HEK293 (cell line): ENCODE results near the gene BATF2.

Experiments used
- EGR2 ChIP-seq: fragments of 450-650 bp; formaldehyde crosslinking; IDR thresholded peaks from 2 replicates; pipeline ENCODE4 v1.5.1; 2016; ENCODE audit warnings: low read depth, missing biosample characterization, missing genetic modification characterization
- GLI2 ChIP-seq: fragments of 450-650 bp; formaldehyde crosslinking; IDR thresholded peaks from 2 replicates; pipeline ENCODE4; 2017; ENCODE audit warnings: missing biosample characterization, missing genetic modification characterization, low read depth, borderline replicate concordance
- KLF9 ChIP-seq: fragments of 450-650 bp; formaldehyde crosslinking; IDR thresholded peaks from 2 replicates; pipeline ENCODE4 v1.5.1; 2016; ENCODE audit warnings: missing biosample characterization, missing genetic modification characterization, low read depth
- MYNN ChIP-seq: fragments of 450-650 bp; formaldehyde crosslinking; IDR thresholded peaks from 2 replicates; pipeline ENCODE4 v1.5.1; 2016; ENCODE audit warnings: missing biosample characterization, missing genetic modification characterization, borderline replicate concordance
- SP2 ChIP-seq: fragments of 450-650 bp; formaldehyde crosslinking; IDR thresholded peaks from 2 replicates; pipeline ENCODE4 v1.5.1; 2016; ENCODE audit warnings: missing biosample characterization, missing genetic modification characterization
- SP3 ChIP-seq: fragments of 450-650 bp; formaldehyde crosslinking; IDR thresholded peaks from 2 replicates; pipeline ENCODE4 v1.5.1; 2016; ENCODE audit warnings: missing biosample characterization, missing genetic modification characterization
- YY2 ChIP-seq: fragments of 450-650 bp; formaldehyde crosslinking; IDR thresholded peaks from 2 replicates; pipeline ENCODE4 v1.5.1; 2016; ENCODE audit warnings: missing biosample characterization, missing genetic modification characterization
- ZIC2 ChIP-seq: fragments of 450-650 bp; formaldehyde crosslinking; IDR thresholded peaks from 2 replicates; pipeline ENCODE4 v1.5.1; 2016; ENCODE audit warnings: missing biosample characterization, missing genetic modification characterization
- ZNF114 ChIP-seq: fragments of 450-650 bp; formaldehyde crosslinking; IDR thresholded peaks from 2 replicates; pipeline ENCODE4 v1.5.0; 2017; ENCODE audit warnings: missing biosample characterization, missing genetic modification characterization
- ZNF133 ChIP-seq: fragments of 450-650 bp; formaldehyde crosslinking; IDR thresholded peaks from 2 replicates; pipeline ENCODE4 v1.5.1; 2016; ENCODE audit warnings: missing biosample characterization, missing genetic modification characterization
- ZNF221 ChIP-seq: fragments of 450-650 bp; formaldehyde crosslinking; IDR thresholded peaks from 2 replicates; pipeline ENCODE4 v1.5.1; 2017; ENCODE audit warnings: missing biosample characterization, missing genetic modification characterization, borderline replicate concordance
- ZNF248 ChIP-seq: fragments of 450-650 bp; formaldehyde crosslinking; IDR thresholded peaks from 2 replicates; pipeline ENCODE4 v1.5.1; 2017; ENCODE audit warnings: missing biosample characterization, missing genetic modification characterization
- ZNF324 ChIP-seq: fragments of 450-650 bp; formaldehyde crosslinking; IDR thresholded peaks from 2 replicates; pipeline ENCODE4 v1.5.1; 2016; ENCODE audit warnings: missing biosample characterization, missing genetic modification characterization
- ZNF404 ChIP-seq: fragments of 450-650 bp; formaldehyde crosslinking; IDR thresholded peaks from 2 replicates; pipeline ENCODE4 v1.5.1; 2017; ENCODE audit warnings: missing biosample characterization, missing genetic modification characterization
- ZNF501 ChIP-seq: fragments of 450-650 bp; formaldehyde crosslinking; IDR thresholded peaks from 2 replicates; pipeline ENCODE4 v1.5.1; 2016; ENCODE audit warnings: missing biosample characterization, missing genetic modification characterization
- ZNF514 ChIP-seq: fragments of 450-650 bp; formaldehyde crosslinking; IDR thresholded peaks from 2 replicates; pipeline ENCODE4 v1.5.1; 2016; ENCODE audit warnings: missing biosample characterization, missing genetic modification characterization
- ZNF561 ChIP-seq: fragments of 450-650 bp; IDR thresholded peaks from 2 replicates; pipeline ENCODE4 v1.5.1; 2018; ENCODE audit warnings: missing biosample characterization, missing genetic modification characterization, borderline replicate concordance
- ZNF629 ChIP-seq: fragments of 450-650 bp; formaldehyde crosslinking; IDR thresholded peaks from 2 replicates; pipeline ENCODE4 v1.5.1; 2017; ENCODE audit warnings: missing biosample characterization, missing genetic modification characterization
- ZNF777 ChIP-seq: fragments of 450-650 bp; formaldehyde crosslinking; IDR thresholded peaks from 2 replicates; pipeline ENCODE4 v1.5.1; 2017; ENCODE audit warnings: missing biosample characterization, missing genetic modification characterization, borderline replicate concordance
- ZNF791 ChIP-seq: fragments of 450-650 bp; formaldehyde crosslinking; IDR thresholded peaks from 2 replicates; pipeline ENCODE4 v1.5.1; 2016; ENCODE audit warnings: missing biosample characterization, missing genetic modification characterization
- ZXDB ChIP-seq: fragments of 450-650 bp; formaldehyde crosslinking; IDR thresholded peaks from 2 replicates; pipeline ENCODE4 v1.5.1; 2016; ENCODE audit warnings: missing biosample characterization, missing genetic modification characterization
- TF ChIP-seq, protein P1 (sequence below): fragments of 450-650 bp; IDR thresholded peaks from 2 replicates; pipeline ENCODE4 v1.5.1; 2018; ENCODE audit warnings: missing biosample characterization, mild to moderate bottlenecking, missing genetic modification characterization
- TF ChIP-seq, protein P2 (sequence below): fragments of 450-650 bp; formaldehyde crosslinking; IDR thresholded peaks from 2 replicates; pipeline ENCODE4 v1.5.1; 2016; ENCODE audit warnings: missing biosample characterization, missing genetic modification characterization
- TF ChIP-seq, protein P3 (sequence below): fragments of 450-650 bp; formaldehyde crosslinking; IDR thresholded peaks from 2 replicates; pipeline ENCODE4 v1.5.1; 2016; ENCODE audit warnings: missing biosample characterization, missing genetic modification characterization
- TF ChIP-seq, protein P4 (sequence below): fragments of 450-650 bp; formaldehyde crosslinking; IDR thresholded peaks from 2 replicates; pipeline ENCODE4 v1.5.1; 2016; ENCODE audit warnings: missing biosample characterization, missing genetic modification characterization
- TF ChIP-seq, protein P5 (sequence below): fragments of 450-650 bp; formaldehyde crosslinking; IDR thresholded peaks from 2 replicates; pipeline ENCODE4 v1.5.1; 2016; ENCODE audit warnings: missing biosample characterization, missing genetic modification characterization, low read depth
- TF ChIP-seq, protein P6 (sequence below): fragments of 450-650 bp; formaldehyde crosslinking; IDR thresholded peaks from 2 replicates; pipeline ENCODE4 v1.5.1; 2016; ENCODE audit warnings: missing biosample characterization, missing genetic modification characterization
- TF ChIP-seq, protein P7 (sequence below): fragments of 450-650 bp; formaldehyde crosslinking; IDR thresholded peaks from 2 replicates; pipeline ENCODE4 v1.5.1; 2017; ENCODE audit warnings: missing biosample characterization, missing genetic modification characterization

Gene BATF2

DNA sequence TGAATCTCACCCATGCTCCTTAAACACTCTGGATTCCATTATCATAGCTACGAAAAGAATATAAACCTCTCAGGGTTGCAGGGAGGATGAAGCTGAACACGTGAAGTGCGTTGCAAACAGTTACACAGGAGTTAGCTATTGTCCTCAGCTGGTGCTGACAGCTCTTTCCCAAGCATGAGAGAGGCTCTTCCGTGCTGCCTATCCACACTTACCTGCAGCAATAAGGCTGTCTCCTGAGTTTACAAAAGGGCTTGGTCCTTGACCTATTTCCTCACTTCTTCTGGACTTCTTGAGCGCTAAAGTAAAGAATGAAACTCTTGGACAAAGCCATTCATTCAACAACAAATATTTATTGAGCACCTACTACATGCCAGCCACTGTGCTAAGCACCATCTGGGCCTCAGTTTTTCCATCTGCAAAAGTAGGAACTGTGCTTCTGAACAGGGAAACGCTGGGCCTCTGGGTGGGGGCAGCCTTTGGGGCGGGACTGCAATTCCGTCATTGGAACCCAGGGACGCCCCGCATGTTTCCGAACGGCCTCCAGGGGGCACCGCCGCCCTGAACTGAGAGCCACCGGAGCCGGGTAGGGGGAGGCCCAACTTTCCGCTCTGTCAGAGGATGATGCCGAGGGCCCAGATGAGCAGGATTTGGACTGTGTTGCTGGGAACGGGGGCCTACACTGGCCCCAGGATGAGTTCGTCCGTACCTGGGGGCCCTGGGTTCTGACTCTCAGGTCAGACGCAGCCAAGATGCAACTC is 16.5 kb upstream of the BATF2 start (continued):
- TF ChIP-seq, protein P1, sequence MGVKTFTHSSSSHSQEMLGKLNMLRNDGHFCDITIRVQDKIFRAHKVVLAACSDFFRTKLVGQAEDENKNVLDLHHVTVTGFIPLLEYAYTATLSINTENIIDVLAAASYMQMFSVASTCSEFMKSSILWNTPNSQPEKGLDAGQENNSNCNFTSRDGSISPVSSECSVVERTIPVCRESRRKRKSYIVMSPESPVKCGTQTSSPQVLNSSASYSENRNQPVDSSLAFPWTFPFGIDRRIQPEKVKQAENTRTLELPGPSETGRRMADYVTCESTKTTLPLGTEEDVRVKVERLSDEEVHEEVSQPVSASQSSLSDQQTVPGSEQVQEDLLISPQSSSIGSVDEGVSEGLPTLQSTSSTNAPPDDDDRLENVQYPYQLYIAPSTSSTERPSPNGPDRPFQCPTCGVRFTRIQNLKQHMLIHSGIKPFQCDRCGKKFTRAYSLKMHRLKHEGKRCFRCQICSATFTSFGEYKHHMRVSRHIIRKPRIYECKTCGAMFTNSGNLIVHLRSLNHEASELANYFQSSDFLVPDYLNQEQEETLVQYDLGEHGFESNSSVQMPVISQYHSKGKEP (tag by site-specific recombination): no peak
- TF ChIP-seq ZNF629 (tag by site-specific recombination): peak; percentile 75
- TF ChIP-seq MYNN (tag by site-specific recombination): no peak
- TF ChIP-seq GLI2 (tag by site-specific recombination): no peak
- TF ChIP-seq ZNF114 (tag by site-specific recombination): no peak
- no peak for TF ChIP-seq ZNF248
- peak; percentile 54 for TF ChIP-seq SP3 (tag by site-specific recombination)
- TF ChIP-seq ZXDB (tag by site-specific recombination): no peak
- TF ChIP-seq KLF9 (tag by site-specific recombination): peak; percentile 48; the same call in 1 of the 2 replicates
- TF ChIP-seq, protein P2, sequence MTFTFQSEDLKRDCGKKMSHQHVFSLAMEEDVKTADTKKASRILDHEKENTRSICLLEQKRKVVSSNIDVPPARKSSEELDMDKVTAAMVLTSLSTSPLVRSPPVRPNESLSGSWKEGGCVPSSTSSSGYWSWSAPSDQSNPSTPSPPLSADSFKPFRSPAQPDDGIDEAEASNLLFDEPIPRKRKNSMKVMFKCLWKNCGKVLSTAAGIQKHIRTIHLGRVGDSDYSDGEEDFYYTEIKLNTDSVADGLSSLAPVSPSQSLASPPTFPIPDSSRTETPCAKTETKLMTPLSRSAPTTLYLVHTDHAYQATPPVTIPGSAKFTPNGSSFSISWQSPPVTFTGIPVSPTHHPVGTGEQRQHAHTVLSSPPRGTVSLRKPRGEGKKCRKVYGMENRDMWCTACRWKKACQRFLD: no peak
- TF ChIP-seq ZNF777 (tag by site-specific recombination): no peak
- peak; percentile 29; the same call in 1 of the 2 replicates for TF ChIP-seq ZNF561
- TF ChIP-seq ZNF501: peak; percentile 76; the same call in 1 of the 2 replicates
- no peak for TF ChIP-seq ZNF133
- TF ChIP-seq, protein P3, sequence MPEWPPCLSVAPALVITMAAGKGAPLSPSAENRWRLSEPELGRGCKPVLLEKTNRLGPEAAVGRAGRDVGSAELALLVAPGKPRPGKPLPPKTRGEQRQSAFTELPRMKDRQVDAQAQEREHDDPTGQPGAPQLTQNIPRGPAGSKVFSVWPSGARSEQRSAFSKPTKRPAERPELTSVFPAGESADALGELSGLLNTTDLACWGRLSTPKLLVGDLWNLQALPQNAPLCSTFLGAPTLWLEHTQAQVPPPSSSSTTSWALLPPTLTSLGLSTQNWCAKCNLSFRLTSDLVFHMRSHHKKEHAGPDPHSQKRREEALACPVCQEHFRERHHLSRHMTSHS (tag by site-specific recombination): no peak
- TF ChIP-seq, protein P4, sequence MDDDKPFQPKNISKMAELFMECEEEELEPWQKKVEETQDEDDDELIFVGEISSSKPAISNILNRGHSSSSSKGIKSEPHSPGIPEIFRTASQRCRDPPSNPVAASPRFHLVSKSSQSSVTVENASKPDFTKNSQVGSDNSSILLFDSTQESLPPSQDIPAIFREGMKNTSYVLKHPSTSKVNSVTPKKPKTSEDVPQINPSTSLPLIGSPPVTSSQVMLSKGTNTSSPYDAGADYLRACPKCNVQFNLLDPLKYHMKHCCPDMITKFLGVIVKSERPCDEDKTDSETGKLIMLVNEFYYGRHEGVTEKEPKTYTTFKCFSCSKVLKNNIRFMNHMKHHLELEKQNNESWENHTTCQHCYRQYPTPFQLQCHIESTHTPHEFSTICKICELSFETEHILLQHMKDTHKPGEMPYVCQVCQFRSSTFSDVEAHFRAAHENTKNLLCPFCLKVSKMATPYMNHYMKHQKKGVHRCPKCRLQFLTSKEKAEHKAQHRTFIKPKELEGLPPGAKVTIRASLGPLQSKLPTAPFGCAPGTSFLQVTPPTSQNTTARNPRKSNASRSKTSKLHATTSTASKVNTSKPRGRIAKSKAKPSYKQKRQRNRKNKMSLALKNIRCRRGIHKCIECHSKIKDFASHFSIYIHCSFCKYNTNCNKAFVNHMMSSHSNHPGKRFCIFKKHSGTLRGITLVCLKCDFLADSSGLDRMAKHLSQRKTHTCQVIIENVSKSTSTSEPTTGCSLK (tag by site-specific recombination): no peak
- TF ChIP-seq, protein P5, sequence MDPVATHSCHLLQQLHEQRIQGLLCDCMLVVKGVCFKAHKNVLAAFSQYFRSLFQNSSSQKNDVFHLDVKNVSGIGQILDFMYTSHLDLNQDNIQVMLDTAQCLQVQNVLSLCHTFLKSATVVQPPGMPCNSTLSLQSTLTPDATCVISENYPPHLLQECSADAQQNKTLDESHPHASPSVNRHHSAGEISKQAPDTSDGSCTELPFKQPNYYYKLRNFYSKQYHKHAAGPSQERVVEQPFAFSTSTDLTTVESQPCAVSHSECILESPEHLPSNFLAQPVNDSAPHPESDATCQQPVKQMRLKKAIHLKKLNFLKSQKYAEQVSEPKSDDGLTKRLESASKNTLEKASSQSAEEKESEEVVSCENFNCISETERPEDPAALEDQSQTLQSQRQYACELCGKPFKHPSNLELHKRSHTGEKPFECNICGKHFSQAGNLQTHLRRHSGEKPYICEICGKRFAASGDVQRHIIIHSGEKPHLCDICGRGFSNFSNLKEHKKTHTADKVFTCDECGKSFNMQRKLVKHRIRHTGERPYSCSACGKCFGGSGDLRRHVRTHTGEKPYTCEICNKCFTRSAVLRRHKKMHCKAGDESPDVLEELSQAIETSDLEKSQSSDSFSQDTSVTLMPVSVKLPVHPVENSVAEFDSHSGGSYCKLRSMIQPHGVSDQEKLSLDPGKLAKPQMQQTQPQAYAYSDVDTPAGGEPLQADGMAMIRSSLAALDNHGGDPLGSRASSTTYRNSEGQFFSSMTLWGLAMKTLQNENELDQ: no peak
- no peak for TF ChIP-seq ZNF514 (tag by site-specific recombination)
- TF ChIP-seq YY2 (tag by site-specific recombination): no peak
- no peak for TF ChIP-seq ZIC2 (tag by site-specific recombination)
- TF ChIP-seq ZNF404: no peak
- no peak for TF ChIP-seq SP2 (tag by site-specific recombination)
- TF ChIP-seq ZNF791 (tag by site-specific recombination): no peak
- TF ChIP-seq EGR2 (tag by site-specific recombination): no peak
- TF ChIP-seq ZNF221: no peak
- no peak; the same call in 1 of the 2 replicates for TF ChIP-seq ZNF324 (tag by site-specific recombination)
- TF ChIP-seq, protein P6, sequence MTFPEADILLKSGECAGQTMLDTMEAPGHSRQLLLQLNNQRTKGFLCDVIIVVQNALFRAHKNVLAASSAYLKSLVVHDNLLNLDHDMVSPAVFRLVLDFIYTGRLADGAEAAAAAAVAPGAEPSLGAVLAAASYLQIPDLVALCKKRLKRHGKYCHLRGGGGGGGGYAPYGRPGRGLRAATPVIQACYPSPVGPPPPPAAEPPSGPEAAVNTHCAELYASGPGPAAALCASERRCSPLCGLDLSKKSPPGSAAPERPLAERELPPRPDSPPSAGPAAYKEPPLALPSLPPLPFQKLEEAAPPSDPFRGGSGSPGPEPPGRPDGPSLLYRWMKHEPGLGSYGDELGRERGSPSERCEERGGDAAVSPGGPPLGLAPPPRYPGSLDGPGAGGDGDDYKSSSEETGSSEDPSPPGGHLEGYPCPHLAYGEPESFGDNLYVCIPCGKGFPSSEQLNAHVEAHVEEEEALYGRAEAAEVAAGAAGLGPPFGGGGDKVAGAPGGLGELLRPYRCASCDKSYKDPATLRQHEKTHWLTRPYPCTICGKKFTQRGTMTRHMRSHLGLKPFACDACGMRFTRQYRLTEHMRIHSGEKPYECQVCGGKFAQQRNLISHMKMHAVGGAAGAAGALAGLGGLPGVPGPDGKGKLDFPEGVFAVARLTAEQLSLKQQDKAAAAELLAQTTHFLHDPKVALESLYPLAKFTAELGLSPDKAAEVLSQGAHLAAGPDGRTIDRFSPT (tag by site-specific recombination): no peak
- TF ChIP-seq, protein P7, sequence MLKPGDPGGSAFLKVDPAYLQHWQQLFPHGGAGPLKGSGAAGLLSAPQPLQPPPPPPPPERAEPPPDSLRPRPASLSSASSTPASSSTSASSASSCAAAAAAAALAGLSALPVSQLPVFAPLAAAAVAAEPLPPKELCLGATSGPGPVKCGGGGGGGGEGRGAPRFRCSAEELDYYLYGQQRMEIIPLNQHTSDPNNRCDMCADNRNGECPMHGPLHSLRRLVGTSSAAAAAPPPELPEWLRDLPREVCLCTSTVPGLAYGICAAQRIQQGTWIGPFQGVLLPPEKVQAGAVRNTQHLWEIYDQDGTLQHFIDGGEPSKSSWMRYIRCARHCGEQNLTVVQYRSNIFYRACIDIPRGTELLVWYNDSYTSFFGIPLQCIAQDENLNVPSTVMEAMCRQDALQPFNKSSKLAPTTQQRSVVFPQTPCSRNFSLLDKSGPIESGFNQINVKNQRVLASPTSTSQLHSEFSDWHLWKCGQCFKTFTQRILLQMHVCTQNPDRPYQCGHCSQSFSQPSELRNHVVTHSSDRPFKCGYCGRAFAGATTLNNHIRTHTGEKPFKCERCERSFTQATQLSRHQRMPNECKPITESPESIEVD (tag by site-specific recombination): no peak
